ENCODE measurements around the gene ARRDC2. TPM values are rescaled to one million over a fixed set of nuclear protein-coding genes. Genes with fewer than 3 reads are reported as not detected.
A peak's percentile ranks its signal among the peaks of the same experiment; 100 is the strongest.

ARRDC2 gene
- total RNA-seq, 1 donor, result 15.9 TPM

DNA sequence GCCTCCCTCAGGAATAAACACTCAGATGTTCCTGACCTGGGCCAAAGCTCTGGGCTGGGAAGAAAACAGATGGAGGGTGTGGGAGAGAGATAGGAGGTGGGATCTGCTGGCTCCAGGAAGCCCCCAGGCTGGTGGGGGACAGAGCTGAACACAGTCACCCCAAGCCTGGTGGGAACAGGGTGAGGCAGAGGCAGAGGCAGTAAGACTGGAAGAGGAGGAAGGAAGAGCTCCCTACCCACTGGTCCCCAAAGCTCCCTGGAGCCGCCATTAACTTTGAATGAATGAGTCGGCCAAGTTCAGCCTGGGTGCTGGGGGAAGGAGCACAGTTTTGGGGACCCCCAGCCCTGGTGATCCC lies 41.9 kb upstream of the ARRDC2 start:
- H3K36me3 ChIP-seq (ENCODE audit: insufficient read depth, low read length), result no peaks in the 10 kb centered on the region
- H3K4me1 ChIP-seq (ENCODE audit: insufficient read depth, low read length), result no peaks in the 10 kb centered on the region
- no peak overlapping the region for H2AFZ ChIP-seq (ENCODE audit: low read length)
- H3K27ac ChIP-seq (ENCODE audit: low read depth, low read length), result no peak overlapping the region
- H3K79me2 ChIP-seq (ENCODE audit: insufficient read depth, low read length), result no peaks in the 10 kb centered on the region
- no peaks in the 10 kb centered on the region for H3K9me3 ChIP-seq (ENCODE audit: low read depth, low read length)
- no peak for TF ChIP-seq CTCF (IDR thresholded peaks at IDR 0.05; ENCODE audit: extremely low read depth, low read depth, low read length)
- peak; percentile 84 for DNase-seq (ENCODE audit: insufficient read length, low spot score, missing footprints)
- no peak overlapping the region for H3K4me3 ChIP-seq (ENCODE audit: insufficient read depth, low read length)
- no peak overlapping the region for H3K4me2 ChIP-seq (ENCODE audit: insufficient read depth, low read length)
- H4K20me1 ChIP-seq (ENCODE audit: insufficient read depth, low read length), result no peaks in the 10 kb centered on the region
- H3K27me3 ChIP-seq (ENCODE audit: insufficient read depth, low read length), result peaks cover 40% of the 10 kb centered on the region

DNA sequence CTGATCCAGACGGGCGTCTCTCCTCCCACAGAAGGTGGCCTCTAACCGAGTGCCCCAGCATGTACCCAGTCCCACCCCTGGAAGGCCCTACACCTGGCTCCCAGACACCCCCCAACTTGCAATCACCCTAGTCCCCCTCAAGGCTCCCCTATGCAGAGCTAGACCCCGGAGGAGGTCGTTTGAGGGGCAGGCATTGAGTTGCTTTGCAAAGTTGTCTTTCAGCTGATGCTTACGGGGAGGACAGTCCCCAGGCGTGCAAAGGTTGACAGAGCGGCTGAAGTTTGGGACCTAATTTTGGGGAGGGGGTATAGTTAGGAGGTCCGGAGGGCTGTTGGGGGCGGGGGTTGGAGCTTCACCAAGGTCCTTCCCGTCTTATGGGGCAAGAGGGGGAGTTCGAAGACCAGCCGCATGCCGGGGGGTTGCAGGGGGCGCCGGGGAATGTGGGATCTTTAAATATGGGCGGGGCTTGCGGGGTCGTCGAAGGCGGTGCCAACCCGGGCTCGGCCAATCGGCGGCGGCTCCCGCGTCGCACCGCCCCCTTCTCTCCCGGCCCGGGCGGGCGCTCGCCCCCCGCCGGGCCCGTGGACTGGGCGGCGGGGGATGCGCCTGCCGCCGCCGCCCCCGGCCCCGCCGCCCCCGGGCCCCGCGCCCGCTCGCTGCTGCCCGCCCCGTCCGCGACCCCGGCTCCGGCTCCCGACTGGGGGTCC lies 41.3 kb upstream of the ARRDC2 start, which contains the start of gene KCNN1:
TSS of gene KCNN1 (plus strand) at position 558 of the 707 bp plus-strand sequence. CDS start 6,782 bp downstream, outside the sequence.
- DNase-seq (ENCODE audit: insufficient read length, low spot score, missing footprints), result peak; percentile 93
- Histone ChIP-seq H3K4me1 (ENCODE audit: insufficient read depth, low read length) (no peaks in the 10 kb centered on the region), H3K4me3 (ENCODE audit: insufficient read depth, low read length) (no peak within 1 kb of the TSS), H3K27me3 (ENCODE audit: insufficient read depth, low read length) (peaks cover 40% of the 10 kb centered on the region), H3K36me3 (ENCODE audit: insufficient read depth, low read length) (no peaks in the 10 kb centered on the region), H2AFZ (ENCODE audit: low read length) (no peak within 1 kb of the TSS), H3K79me2 (ENCODE audit: insufficient read depth, low read length) (no peaks in the 10 kb centered on the region), H4K20me1 (ENCODE audit: insufficient read depth, low read length) (no peaks in the 10 kb centered on the region), H3K9me3 (ENCODE audit: low read depth, low read length) (no peaks in the 10 kb centered on the region), H3K27ac (ENCODE audit: low read depth, low read length) (no peak within 1 kb of the TSS), H3K4me2 (ENCODE audit: insufficient read depth, low read length) (no peak within 1 kb of the TSS)
- no peak for TF ChIP-seq CTCF (IDR thresholded peaks at IDR 0.05; ENCODE audit: extremely low read depth, low read depth, low read length)

DNA sequence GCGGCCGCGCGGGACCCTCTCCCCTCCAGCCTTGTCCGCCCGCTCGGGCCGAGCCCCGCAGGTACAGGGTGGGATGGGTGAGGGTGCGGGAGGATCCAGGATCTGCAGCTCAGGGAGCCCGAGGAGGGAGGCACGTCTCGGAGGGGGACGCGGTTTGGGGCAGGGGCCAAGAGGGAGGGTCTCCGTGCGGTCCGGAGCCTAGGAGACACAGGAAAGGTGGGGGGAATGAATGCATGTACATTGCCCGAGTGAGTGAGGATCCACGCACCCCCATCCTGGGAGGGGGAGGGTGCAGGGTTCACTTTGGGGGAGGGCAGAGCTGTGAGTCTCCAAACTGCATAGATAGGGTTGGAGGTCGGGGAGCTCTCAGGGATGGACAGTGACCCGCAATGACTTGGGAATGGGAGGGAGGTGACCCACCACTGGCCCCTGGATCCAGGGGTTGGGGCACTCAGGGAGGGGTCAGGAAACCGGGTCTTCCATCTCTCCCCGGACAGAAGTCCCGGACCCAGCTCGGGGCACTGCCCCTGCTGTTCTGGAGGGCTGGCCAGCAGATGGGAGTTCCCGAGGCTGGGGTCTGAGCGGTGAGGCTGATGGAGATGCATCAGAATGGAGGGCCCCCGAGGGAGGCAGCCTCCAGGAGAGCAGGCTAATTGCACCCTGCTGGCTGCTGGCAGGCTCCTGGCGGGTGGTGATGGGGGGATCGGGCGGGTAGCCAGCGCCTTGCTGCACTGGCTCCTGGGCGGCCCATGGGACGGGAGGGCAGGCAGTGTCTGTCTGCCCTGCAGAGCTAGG lies 40.5 kb upstream of the ARRDC2 start:
- no peak overlapping the region for H3K4me3 ChIP-seq (ENCODE audit: insufficient read depth, low read length)
- no peaks in the 10 kb centered on the region for H3K4me1 ChIP-seq (ENCODE audit: insufficient read depth, low read length)
- no peaks in the 10 kb centered on the region for H3K79me2 ChIP-seq (ENCODE audit: insufficient read depth, low read length)
- H3K9me3 ChIP-seq (ENCODE audit: low read depth, low read length), result no peaks in the 10 kb centered on the region
- H3K4me2 ChIP-seq (ENCODE audit: insufficient read depth, low read length), result no peak overlapping the region
- no peaks in the 10 kb centered on the region for H3K36me3 ChIP-seq (ENCODE audit: insufficient read depth, low read length)
- no peak overlapping the region for H3K27ac ChIP-seq (ENCODE audit: low read depth, low read length)
- H4K20me1 ChIP-seq (ENCODE audit: insufficient read depth, low read length), result no peaks in the 10 kb centered on the region
- peak; percentile 88 for DNase-seq (ENCODE audit: insufficient read length, low spot score, missing footprints)
- no peak overlapping the region for H2AFZ ChIP-seq (ENCODE audit: low read length)
- no peak for TF ChIP-seq CTCF (IDR thresholded peaks at IDR 0.05; ENCODE audit: extremely low read depth, low read depth, low read length)
- H3K27me3 ChIP-seq (ENCODE audit: insufficient read depth, low read length), result peaks cover 35% of the 10 kb centered on the region

GRCh38 chr19:17968362-17968761 lies 39.6 kb upstream of the ARRDC2 start:
- no peak overlapping the region for H3K27ac ChIP-seq (ENCODE audit: low read depth, low read length)
- no peak overlapping the region for H3K4me2 ChIP-seq (ENCODE audit: insufficient read depth, low read length)
- peak; percentile 85 for DNase-seq (ENCODE audit: insufficient read length, low spot score, missing footprints)
- no peaks in the 10 kb centered on the region for H3K79me2 ChIP-seq (ENCODE audit: insufficient read depth, low read length)
- H2AFZ ChIP-seq (ENCODE audit: low read length), result no peak overlapping the region
- H4K20me1 ChIP-seq (ENCODE audit: insufficient read depth, low read length), result no peaks in the 10 kb centered on the region
- peaks cover 35% of the 10 kb centered on the region for H3K27me3 ChIP-seq (ENCODE audit: insufficient read depth, low read length)
- H3K36me3 ChIP-seq (ENCODE audit: insufficient read depth, low read length), result no peaks in the 10 kb centered on the region
- no peaks in the 10 kb centered on the region for H3K9me3 ChIP-seq (ENCODE audit: low read depth, low read length)
- H3K4me3 ChIP-seq (ENCODE audit: insufficient read depth, low read length), result no peak overlapping the region
- H3K4me1 ChIP-seq (ENCODE audit: insufficient read depth, low read length), result no peaks in the 10 kb centered on the region
- TF ChIP-seq CTCF (IDR thresholded peaks at IDR 0.05; ENCODE audit: extremely low read depth, low read depth, low read length), result no peak
